Colon (tissue), 2 donors: ENCODE measurements around the gene SLC35F3.

ENCODE experiments used
- FAIRE-seq: peaks from 2 replicates; lab custom pipeline; 2012; peaks lifted over from hg19 to GRCh38; lab: Jason Lieb, UNC
- donor health status: control.
- donor health status: control.

Gene SLC35F3

GRCh38 chr1:234040446-234041317 lies 136.2 kb downstream of the SLC35F3 start:
- no peak for FAIRE-seq

GRCh38 chr1:234044079-234044478 lies 139.6 kb downstream of the SLC35F3 start:
- FAIRE-seq = no peak

- FAIRE-seq = no peak
Observed at GRCh38 chr1:234047123-234047522, 142.6 kb downstream of the SLC35F3 start.

- FAIRE-seq = no peak
Observed at GRCh38 chr1:234062166-234062565, 157.7 kb downstream of the SLC35F3 start.

GRCh38 chr1:234065794-234066447 lies 161.4 kb downstream of the SLC35F3 start:
- FAIRE-seq = no peak

GRCh38 chr1:234067581-234068337 lies 163.3 kb downstream of the SLC35F3 start:
- FAIRE-seq = no peak

GRCh38 chr1:234069760-234070159 lies 165.3 kb downstream of the SLC35F3 start:
- no peak for FAIRE-seq

GRCh38 chr1:234072793-234073192 lies 168.3 kb downstream of the SLC35F3 start:
- no peak for FAIRE-seq

GRCh38 chr1:234078143-234078542 lies 173.7 kb downstream of the SLC35F3 start:
- FAIRE-seq = no peak

- no peak for FAIRE-seq
Observed at GRCh38 chr1:234079896-234080295, 175.4 kb downstream of the SLC35F3 start.

GRCh38 chr1:234083460-234083859 lies 179.0 kb downstream of the SLC35F3 start:
- FAIRE-seq = no peak

GRCh38 chr1:234089396-234089795 lies 184.9 kb downstream of the SLC35F3 start:
- FAIRE-seq = no peak

- no peak for FAIRE-seq
Observed at GRCh38 chr1:234090212-234091064, 186.0 kb downstream of the SLC35F3 start.

GRCh38 chr1:234091065-234091401 lies 186.6 kb downstream of the SLC35F3 start:
- no peak for FAIRE-seq

- no peak for FAIRE-seq
Observed at GRCh38 chr1:234091876-234092275, 187.4 kb downstream of the SLC35F3 start.

GRCh38 chr1:234093107-234093506 lies 188.6 kb downstream of the SLC35F3 start:
- FAIRE-seq = no peak

- FAIRE-seq = no peak
Observed at GRCh38 chr1:234093741-234094140, 189.3 kb downstream of the SLC35F3 start.

GRCh38 chr1:234094172-234094571 lies 189.7 kb downstream of the SLC35F3 start:
- FAIRE-seq = no peak

- FAIRE-seq = no peak
Observed at GRCh38 chr1:234096161-234096770, 191.8 kb downstream of the SLC35F3 start.

GRCh38 chr1:234102583-234102982 lies 198.1 kb downstream of the SLC35F3 start:
- FAIRE-seq = no peak

GRCh38 chr1:234103198-234103597 lies 198.7 kb downstream of the SLC35F3 start:
- no peak for FAIRE-seq

GRCh38 chr1:234106032-234106431 lies 201.6 kb downstream of the SLC35F3 start:
- no peak for FAIRE-seq
